ENCODE results near the gene BCL7C.
A peak's percentile ranks its signal among the peaks of the same experiment; 100 is the strongest.

Gene BCL7C

DNA sequence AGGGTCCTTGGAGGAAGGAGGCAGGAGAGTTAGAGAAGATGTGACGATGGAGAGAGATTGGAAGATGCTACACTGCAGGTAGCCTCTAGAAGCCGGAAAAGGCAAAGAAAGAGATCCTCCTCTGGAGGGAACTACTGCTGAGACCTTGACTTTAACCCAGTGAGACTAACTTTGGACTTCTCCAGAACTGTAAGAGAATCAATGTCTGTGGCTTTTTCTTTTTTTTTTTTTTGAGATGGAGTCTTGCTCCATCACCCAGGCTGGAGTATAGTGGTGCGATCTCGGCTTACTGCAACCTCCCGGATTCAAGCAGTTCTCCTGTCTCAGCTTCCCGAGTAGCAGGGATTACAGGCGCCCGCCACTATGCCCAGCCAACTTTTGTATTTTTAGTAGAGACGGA is 8.7 kb downstream of the BCL7C start:
- TF ChIP-seq, protein P1, sequence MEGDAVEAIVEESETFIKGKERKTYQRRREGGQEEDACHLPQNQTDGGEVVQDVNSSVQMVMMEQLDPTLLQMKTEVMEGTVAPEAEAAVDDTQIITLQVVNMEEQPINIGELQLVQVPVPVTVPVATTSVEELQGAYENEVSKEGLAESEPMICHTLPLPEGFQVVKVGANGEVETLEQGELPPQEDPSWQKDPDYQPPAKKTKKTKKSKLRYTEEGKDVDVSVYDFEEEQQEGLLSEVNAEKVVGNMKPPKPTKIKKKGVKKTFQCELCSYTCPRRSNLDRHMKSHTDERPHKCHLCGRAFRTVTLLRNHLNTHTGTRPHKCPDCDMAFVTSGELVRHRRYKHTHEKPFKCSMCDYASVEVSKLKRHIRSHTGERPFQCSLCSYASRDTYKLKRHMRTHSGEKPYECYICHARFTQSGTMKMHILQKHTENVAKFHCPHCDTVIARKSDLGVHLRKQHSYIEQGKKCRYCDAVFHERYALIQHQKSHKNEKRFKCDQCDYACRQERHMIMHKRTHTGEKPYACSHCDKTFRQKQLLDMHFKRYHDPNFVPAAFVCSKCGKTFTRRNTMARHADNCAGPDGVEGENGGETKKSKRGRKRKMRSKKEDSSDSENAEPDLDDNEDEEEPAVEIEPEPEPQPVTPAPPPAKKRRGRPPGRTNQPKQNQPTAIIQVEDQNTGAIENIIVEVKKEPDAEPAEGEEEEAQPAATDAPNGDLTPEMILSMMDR (conservative IDR thresholded peaks at IDR 0.05; ENCODE audit: low read depth, low read length) = no peak
- no peak for DNase-seq (ENCODE audit: low read depth)

DNA sequence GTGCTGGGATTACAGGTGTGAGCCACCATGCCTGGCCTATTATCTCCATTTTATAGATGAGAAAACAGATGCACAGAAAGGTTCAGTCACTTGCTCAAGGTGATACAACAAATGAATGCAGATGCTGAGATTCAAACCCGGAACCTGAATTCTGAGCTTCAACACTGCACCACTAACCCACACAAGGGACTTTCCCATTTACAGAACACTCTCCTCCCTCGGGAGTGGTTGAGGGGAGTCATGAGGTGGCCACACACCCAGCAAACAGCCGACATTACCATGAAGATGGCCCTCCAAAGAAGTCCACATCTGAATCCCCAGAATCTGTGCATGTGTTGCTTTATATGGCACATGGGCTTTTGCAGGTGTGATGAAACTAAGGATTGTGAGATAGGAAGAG is 9.1 kb downstream of the BCL7C start:
- DNase-seq (ENCODE audit: low read depth) = no peak
- TF ChIP-seq, protein P1 (conservative IDR thresholded peaks at IDR 0.05; ENCODE audit: low read depth, low read length) = no peak
- no peak overlapping the region for H3K4me3 ChIP-seq (ENCODE audit: low read depth, low read length)

More for the DNA sequence above, 8.7 kb downstream of the BCL7C start:
- H3K4me3 ChIP-seq (ENCODE audit: low read depth, low read length) = no peak overlapping the region

DNA sequence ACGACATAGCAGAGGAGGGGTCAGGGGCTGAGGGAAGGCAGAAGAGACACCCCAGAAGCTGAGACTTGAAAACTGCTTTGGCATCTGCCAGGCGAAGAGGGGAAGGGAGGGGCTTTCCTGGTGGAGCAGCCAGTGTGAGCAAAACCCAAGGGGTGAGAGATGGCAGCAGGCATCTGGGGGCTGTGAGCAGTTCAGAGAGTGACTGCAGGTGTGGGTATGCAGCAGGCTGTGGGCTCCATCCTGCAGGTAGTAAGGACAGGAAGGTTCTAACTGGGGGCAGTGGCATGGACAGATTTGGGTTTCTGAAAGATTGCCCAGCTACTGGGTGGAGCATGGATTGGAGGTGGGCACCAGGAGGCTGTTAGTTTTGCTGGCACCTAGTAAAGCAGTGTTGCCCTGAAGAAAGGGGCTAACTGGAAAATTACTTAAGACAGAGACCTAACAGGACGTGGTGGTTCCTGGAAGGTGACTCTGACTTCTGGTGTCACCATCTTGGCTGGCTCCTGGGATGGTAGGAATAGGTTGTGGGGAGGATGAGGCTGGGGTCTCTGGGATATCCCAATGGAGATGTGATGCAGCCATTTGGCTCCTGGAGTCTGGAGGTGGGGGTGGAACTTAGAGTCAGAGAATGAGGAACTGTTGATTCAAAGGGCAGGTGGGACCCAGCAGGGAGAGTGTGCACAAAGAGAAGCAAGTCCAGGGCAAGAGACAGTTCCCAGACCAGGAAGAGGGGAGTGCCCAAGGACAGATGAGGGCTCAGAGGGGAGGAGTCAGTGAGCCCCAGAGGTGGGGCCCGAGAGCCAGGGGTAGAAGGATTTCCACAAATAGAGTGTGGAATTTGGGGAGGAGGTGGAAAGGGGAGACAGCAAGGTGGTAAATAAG is 11.2 kb downstream of the BCL7C start:
- TF ChIP-seq, protein P1 (conservative IDR thresholded peaks at IDR 0.05; ENCODE audit: low read depth, low read length) = no peak
- H3K4me3 ChIP-seq (ENCODE audit: low read depth, low read length) = no peak overlapping the region
- no peak for DNase-seq (ENCODE audit: low read depth)

DNA sequence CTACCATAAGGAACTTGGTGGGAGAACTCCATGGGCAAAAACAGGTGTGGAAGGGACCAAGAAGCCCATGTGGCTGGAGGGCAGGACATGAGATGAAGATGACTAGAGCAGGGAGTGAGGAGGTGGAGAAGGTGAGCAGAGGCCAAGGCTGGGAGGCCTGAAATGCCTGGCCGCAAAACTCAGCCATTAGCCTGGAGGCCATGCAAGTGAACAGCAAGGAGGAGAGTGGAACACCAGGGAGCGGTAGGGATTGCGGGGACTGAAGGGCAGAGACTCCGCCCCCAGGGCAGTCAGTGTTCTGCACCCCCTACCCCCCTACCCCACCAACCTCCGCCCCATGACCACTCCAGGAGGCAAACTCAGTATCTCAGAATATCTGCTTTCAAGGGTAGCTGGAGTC is 17.0 kb downstream of the BCL7C start:
- H3K4me3 ChIP-seq (ENCODE audit: low read depth, low read length) = peak overlapping the region; percentile 88
- TF ChIP-seq, protein P1 (conservative IDR thresholded peaks at IDR 0.05; ENCODE audit: low read depth, low read length) = no peak
- no peak for DNase-seq (ENCODE audit: low read depth)

DNA sequence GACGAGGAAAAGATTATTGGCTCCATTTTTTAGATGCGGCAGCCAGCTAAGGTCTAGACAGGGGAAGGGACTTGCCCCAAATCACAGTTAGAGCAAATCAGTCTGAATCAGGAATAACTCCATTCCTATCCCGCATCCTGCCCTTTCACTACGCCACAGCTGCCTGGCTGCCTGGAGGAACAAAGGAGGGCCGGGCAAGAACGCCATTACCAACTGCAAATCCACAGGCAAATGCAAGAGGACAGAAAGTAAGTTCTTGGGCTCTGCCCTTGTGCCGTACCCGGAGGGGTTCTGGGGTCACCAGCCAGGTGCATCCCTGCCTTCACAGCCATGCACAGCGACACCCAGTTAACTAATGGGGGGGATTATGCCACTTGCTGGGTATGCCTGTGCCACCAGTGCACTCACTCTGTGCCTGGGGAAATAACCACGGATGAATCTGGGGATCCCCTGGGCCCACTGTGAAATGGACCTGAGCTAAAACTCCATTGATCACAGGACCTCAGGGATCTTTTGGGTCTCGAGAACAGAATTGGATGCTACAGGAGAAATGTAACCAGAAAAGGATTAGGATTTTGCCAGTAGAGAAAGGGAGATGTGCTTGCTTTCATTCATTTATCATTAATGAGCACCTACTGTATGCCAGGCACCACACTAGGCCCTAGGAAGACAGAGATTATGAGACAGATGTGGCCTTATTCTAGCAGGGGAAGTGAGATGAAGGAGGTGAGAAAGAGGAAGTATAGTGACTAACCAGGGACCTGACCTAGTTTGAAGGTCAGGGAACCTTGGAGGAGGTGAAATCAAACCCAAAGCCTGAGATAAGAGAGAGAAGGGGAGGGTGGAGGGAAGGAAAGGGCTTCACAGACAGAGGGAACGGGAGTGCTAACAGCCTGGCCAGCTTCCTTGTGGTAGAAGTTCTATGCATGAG is 17.7 kb downstream of the BCL7C start:
- TF ChIP-seq, protein P1 (conservative IDR thresholded peaks at IDR 0.05; ENCODE audit: low read depth, low read length) = no peak
- peak overlapping the region; percentile 88 for H3K4me3 ChIP-seq (ENCODE audit: low read depth, low read length)
- DNase-seq (ENCODE audit: low read depth) = peak; percentile 25

DNA sequence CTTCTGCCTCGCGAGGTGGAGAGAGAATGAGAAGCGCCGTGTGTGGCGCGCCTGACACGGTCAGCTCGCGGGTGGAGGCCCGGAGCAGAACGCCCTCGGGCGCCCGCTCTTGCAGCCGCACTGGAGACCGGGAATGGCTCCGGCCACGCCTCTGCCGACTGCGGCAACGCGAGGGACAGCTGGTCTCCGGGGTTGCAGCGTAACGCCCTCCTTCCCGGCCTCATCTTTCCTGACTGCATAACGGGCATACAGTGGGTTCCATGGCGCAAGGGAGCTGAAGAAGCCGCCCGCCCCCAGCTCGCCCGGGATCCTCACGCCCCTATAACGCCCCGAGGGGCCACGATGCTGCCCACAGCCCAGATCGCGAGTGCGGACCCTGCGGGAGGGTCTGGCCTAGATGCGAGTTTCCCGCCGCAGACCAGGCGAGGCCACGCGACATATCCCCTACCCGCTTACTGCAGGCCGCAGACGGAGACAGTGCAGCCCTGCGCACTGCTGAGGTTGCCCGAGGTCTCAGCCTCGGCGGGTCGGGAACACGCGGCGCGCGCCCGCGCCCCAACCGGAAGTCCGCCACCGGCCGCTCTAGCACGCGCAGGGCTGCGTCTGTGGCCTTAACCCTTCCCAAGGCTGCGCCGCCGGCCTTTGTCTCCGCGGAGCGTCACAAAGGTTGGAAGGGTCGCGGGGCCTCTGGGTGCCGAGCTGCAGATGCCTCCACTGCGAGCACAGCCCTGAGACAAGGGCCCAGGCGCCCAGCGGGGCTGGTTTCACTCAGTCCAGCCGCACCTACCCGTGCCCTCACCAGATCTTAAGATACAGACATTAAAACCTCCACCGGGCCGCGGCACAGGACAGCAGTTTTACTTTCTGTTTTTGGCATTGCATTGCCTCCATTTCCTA is 18.8 kb downstream of the BCL7C start:
- peak; percentile 91 for DNase-seq (ENCODE audit: low read depth)
- TF ChIP-seq, protein P1 (conservative IDR thresholded peaks at IDR 0.05; ENCODE audit: low read depth, low read length) = no peak
- peak overlapping the region; percentile 88 for H3K4me3 ChIP-seq (ENCODE audit: low read depth, low read length)
